ENCODE measurements around the gene CD109.

GRCh38 chr6:73743556-73743955 lies 47.6 kb downstream of the CD109 start:
- TF ChIP-seq CTCF (IDR thresholded peaks at IDR 0.05) (no peak), REST (IDR thresholded peaks at IDR 0.05; ENCODE audit: insufficient read depth in 1 of 2, low read depth in 2 of 2, low read length in 1 of 2) (no peak), SIN3A (IDR thresholded peaks at IDR 0.05; ENCODE audit: borderline replicate concordance, insufficient read depth, low read depth, low read length) (no peak), TCF7L2 (IDR thresholded peaks at IDR 0.05; ENCODE audit: low read depth, low read length) (no peak)

Data from Panc1 (cell line).